GM21526 (cell line): ENCODE data around the gene CRYL1.
"Not testable (repeated sequence)": the region's sequence is repeated elsewhere in the genome, so short reads cannot be mapped to it uniquely, and the experiment has no call there.

Source experiments
- ATAC-seq: cut with Tn5 transposase; IDR thresholded peaks from one replicate; pipeline ENCODE4 v1.9.1; 2021; ENCODE audit warnings: moderate library complexity; ENCODE audit not compliant: unreplicated experiment, low FRiP score

The CRYL1 gene

GRCh38 chr13:20461860-20462532 is 63.7 kb downstream of the CRYL1 start:
- ATAC-seq: no peak

- no peak for ATAC-seq
These were observed 64.2 kb downstream of the CRYL1 start for GRCh38 chr13:20461481-20461859.

GRCh38 chr13:20460761-20461160 is 64.9 kb downstream of the CRYL1 start:
- ATAC-seq: no peak

GRCh38 chr13:20457670-20458069 is 68.0 kb downstream of the CRYL1 start:
- ATAC-seq: no peak

- ATAC-seq: no peak
These were observed 68.9 kb downstream of the CRYL1 start for GRCh38 chr13:20456737-20457136.

GRCh38 chr13:20451397-20451796 is 74.3 kb downstream of the CRYL1 start:
- no peak for ATAC-seq

- ATAC-seq: no peak
These were observed 77.2 kb downstream of the CRYL1 start for GRCh38 chr13:20448470-20448869.

GRCh38 chr13:20446900-20447299 is 78.8 kb downstream of the CRYL1 start:
- no peak for ATAC-seq

GRCh38 chr13:20446405-20446804 is 79.3 kb downstream of the CRYL1 start:
- no peak for ATAC-seq

- ATAC-seq: no peak
These were observed 82.8 kb downstream of the CRYL1 start for GRCh38 chr13:20442798-20443381.

- no peak for ATAC-seq
These were observed 83.3 kb downstream of the CRYL1 start for GRCh38 chr13:20442375-20442774.

GRCh38 chr13:20441879-20442278 is 83.8 kb downstream of the CRYL1 start:
- ATAC-seq: no peak

- no peak for ATAC-seq
These were observed 84.6 kb downstream of the CRYL1 start for GRCh38 chr13:20441056-20441455.

GRCh38 chr13:20439261-20439660 is 86.4 kb downstream of the CRYL1 start:
- ATAC-seq: no peak

- no peak for ATAC-seq
These were observed 86.9 kb downstream of the CRYL1 start for GRCh38 chr13:20438801-20439200.

- ATAC-seq: no peak
These were observed 89.2 kb downstream of the CRYL1 start for GRCh38 chr13:20436505-20436904.

GRCh38 chr13:20435616-20436368 is 89.9 kb downstream of the CRYL1 start:
- ATAC-seq: no peak

- ATAC-seq: not testable (repeated sequence)
These were observed 91.4 kb downstream of the CRYL1 start for GRCh38 chr13:20434210-20434609.

- no peak for ATAC-seq
These were observed 93.8 kb downstream of the CRYL1 start for GRCh38 chr13:20431687-20432384.

- ATAC-seq: no peak
These were observed 94.6 kb downstream of the CRYL1 start for GRCh38 chr13:20431080-20431479.

- ATAC-seq: no peak
These were observed 95.4 kb downstream of the CRYL1 start for GRCh38 chr13:20430296-20430695.
